Naive thymus-derived CD4-positive, alpha-beta T cell (primary cell): ENCODE measurements around the gene UBE3D. TPM values are rescaled to one million over a fixed set of nuclear protein-coding genes. Genes with fewer than 3 reads are reported as not detected.

Source experiments
- ATAC-seq: fragments of 150-1000 bp; cut with Tn5 transposase; 2 replicates; pipeline ENCODE4 v1.10.0; 2021; ENCODE audit warnings: mild to moderate bottlenecking, moderate library complexity
- CTCF ChIA-PET: fragments of 350-600 bp; sonication (Branson Sonifier 250); formaldehyde crosslinking; loops from one replicate; lab custom pipeline; 2021; ENCODE audit warnings: antibody characterized with exemption; lab: Charles Lee
- POLR2A ChIA-PET: fragments of 350-600 bp; sonication (Branson Sonifier 250); formaldehyde crosslinking; loops from one replicate; lab custom pipeline; 2021; ENCODE audit warnings: antibody characterized with exemption, inconsistent platforms; lab: Charles Lee
- DNase-seq, 9 donors: peaks; one replicate each; pipeline versions ENCODE4 v3.0.0 to v3.0.0-alpha.2; 2020 to 2022; ENCODE audit warnings: mixed read lengths in 1 of 9
- H3K27ac ChIP-seq: one replicate; pipeline ENCODE4 v1.7.0; 2013; ENCODE audit warnings: mild to moderate bottlenecking, low read depth, low read length, moderate library complexity
- H3K27me3 ChIP-seq, 2 donors: one replicate each; pipeline ENCODE4 v1.7.0; 2013; ENCODE audit warnings: low read length in 2 of 2, mild to moderate bottlenecking in 2 of 2, moderate library complexity in 2 of 2; ENCODE audit not compliant: control insufficient read depth in 2 of 2, insufficient read depth in 2 of 2
- H3K36me3 ChIP-seq, 3 experiments: 1 replicate in 2 of 3; 2 replicates in 1 of 3; pipeline ENCODE4 v1.7.0; 2013; ENCODE audit warnings: low read length in 3 of 3, mild to moderate bottlenecking in 3 of 3, moderate library complexity in 1 of 3; ENCODE audit not compliant: insufficient read depth in 3 of 3, control insufficient read depth in 2 of 3
- H3K4me1 ChIP-seq, 2 donors: one replicate each; pipeline ENCODE4 v1.7.0; 2013; ENCODE audit warnings: low read length in 2 of 2, mild to moderate bottlenecking in 2 of 2, moderate library complexity in 1 of 2; ENCODE audit not compliant: control insufficient read depth in 2 of 2, insufficient read depth in 2 of 2
- H3K4me3 ChIP-seq: 2 replicates; pipeline ENCODE4 v1.7.0; 2013; ENCODE audit warnings: mild to moderate bottlenecking, low read length
- H3K9me3 ChIP-seq, 3 experiments: 1 replicate in 2 of 3; 2 replicates in 1 of 3; pipeline ENCODE4 v1.7.0; 2013; ENCODE audit warnings: low read length in 3 of 3; ENCODE audit not compliant: control insufficient read depth in 2 of 3
- H3K27ac Mint-ChIP-seq, 9 donors: one replicate each; pipeline ENCODE4 v1.8.0; 2020 to 2022; ENCODE audit warnings: mixed read lengths in 9 of 9, mild to moderate bottlenecking in 8 of 9, moderate library complexity in 5 of 9, inconsistent platforms in 2 of 9
- H3K27me3 Mint-ChIP-seq, 5 donors: one replicate each; pipeline ENCODE4 v1.8.0; 2021 to 2022; ENCODE audit warnings: mixed read lengths in 5 of 5, mild to moderate bottlenecking in 1 of 5
- H3K36me3 Mint-ChIP-seq, 5 donors: one replicate each; pipeline ENCODE4 v1.8.0; 2020 to 2022; ENCODE audit warnings: mixed read lengths in 5 of 5, mild to moderate bottlenecking in 3 of 5, inconsistent platforms in 1 of 5
- H3K4me1 Mint-ChIP-seq, 7 donors: one replicate each; pipeline ENCODE4 v1.8.0; 2020 to 2022; ENCODE audit warnings: mixed read lengths in 7 of 7, mild to moderate bottlenecking in 3 of 7, inconsistent platforms in 1 of 7
- H3K4me3 Mint-ChIP-seq, 10 donors: one replicate each; pipeline ENCODE4 v1.8.0; 2020 to 2022; ENCODE audit warnings: mild to moderate bottlenecking in 10 of 10, mixed read lengths in 10 of 10, moderate library complexity in 6 of 10, inconsistent platforms in 2 of 10
- H3K9me3 Mint-ChIP-seq, 11 donors: one replicate each; pipeline ENCODE4 v1.8.0; 2020 to 2022; ENCODE audit warnings: mixed read lengths in 11 of 11, mild to moderate bottlenecking in 4 of 11, inconsistent platforms in 1 of 11, moderate library complexity in 1 of 11
- intact Hi-C, 2 donors: fragments of 100-400 bp; cut with micrococcal nuclease; formaldehyde crosslinking; loops; one replicate each; pipeline ENCODE4 v1.15.1; 2023
- polyA plus RNA-seq, 2 donors: library from polyadenylated mRNA; unstranded; fragments of 300-500 nt; fragmentation: Illumina TruSeq; gene quantifications; one replicate each; pipeline ENCODE4 v1.2.3, GENCODE V29; 2021
- total RNA-seq, 6 experiments: library from RNA in 5 of 6; stranded (reverse) in 5 of 6; gene quantifications; 1 replicate in 5 of 6; 2 replicates in 1 of 6; pipeline ENCODE4 v1.2.3 and lab custom pipeline; 2021 to 2026

Gene UBE3D
- total and polyA plus RNA-seq, 7 experiments from 2014 or later = 5.8 to 9.3 (median 7.4) TPM

DNA sequence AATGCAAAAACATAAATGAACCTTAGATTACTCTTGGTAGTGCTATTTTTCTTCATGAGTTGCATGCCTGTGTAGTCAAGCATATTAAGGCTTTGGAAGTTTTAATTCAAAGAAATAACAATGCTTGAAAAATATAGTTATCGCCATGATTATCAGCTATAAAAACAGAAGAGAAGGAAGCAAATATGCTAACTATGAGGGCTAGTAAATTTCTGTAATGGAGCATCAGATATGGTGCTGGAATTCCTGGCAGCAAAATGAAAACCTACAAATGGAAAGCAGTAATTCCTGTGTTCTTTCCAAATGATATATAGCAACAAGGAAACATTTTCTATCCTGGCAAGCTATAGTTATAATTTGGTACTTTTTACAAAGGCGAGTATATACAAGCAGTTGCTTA lies 31.6 kb upstream of the UBE3D start:
- POLR2A ChIA-PET = no interaction called here
- Histone ChIP-seq H3K36me3 (peaks cover 0 to 13% (median 4%) of the 10 kb centered on the region in 3 experiments), H3K4me3 (no peak overlapping the region), H3K27me3 (no peaks in the 10 kb centered on the region), H3K4me1 (no peaks in the 10 kb centered on the region), H3K9me3 (no peaks in the 10 kb centered on the region), H3K27ac (no peak overlapping the region)
- CTCF ChIA-PET = no interaction called here
- DNase-seq = no peak
- Mint-ChIP-seq H3K27ac (no peak overlapping the region), H3K4me3 (no peak overlapping the region), H3K9me3 (peaks cover 0 to 9% (median 0%) of the 10 kb centered on the region in 11 donors), H3K36me3 (peaks cover 5 to 40% (median 34%) of the 10 kb centered on the region in 5 donors), H3K27me3 (no peaks in the 10 kb centered on the region), H3K4me1 (peaks cover 0 to 29% (median 12%) of the 10 kb centered on the region in 7 donors)
- intact Hi-C loops = no loop called here
- ATAC-seq = no peak

DNA sequence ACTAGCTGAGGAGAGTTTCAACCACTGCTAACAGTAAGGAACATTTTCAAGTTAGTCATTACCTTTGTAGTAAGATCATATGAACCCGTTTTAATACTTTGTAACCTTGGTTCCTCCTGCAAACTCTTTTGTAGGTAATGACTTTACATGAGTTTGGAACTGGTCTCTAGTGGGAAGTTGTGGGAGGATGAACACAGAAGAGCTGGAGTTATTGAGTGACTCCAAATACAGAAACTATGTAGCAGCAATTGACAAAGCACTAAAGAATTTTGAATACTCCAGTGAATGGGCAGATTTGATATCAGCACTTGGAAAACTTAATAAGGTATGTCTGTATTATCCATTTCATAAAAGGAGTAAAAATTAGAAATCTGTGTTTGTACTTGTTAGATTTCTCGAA lies 31.1 kb upstream of the UBE3D start:
- Mint-ChIP-seq H3K4me1 (peaks cover 0 to 32% (median 12%) of the 10 kb centered on the region in 7 donors), H3K27me3 (no peaks in the 10 kb centered on the region), H3K36me3 (peaks cover under 1 to 36% (median 30%) of the 10 kb centered on the region in 5 donors), H3K9me3 (peaks cover 0 to 9% (median 0%) of the 10 kb centered on the region in 11 donors), H3K27ac (no peak overlapping the region), H3K4me3 (no peak overlapping the region)
- Histone ChIP-seq H3K9me3 (no peaks in the 10 kb centered on the region), H3K36me3 (peaks cover 0 to 9% (median under 1%) of the 10 kb centered on the region in 3 experiments), H3K27me3 (no peaks in the 10 kb centered on the region), H3K4me1 (no peaks in the 10 kb centered on the region), H3K27ac (no peak overlapping the region), H3K4me3 (no peak overlapping the region)
- POLR2A ChIA-PET = no interaction called here
- intact Hi-C loops = no loop called here
- CTCF ChIA-PET = no interaction called here
- ATAC-seq = no peak
- DNase-seq = no peak

DNA sequence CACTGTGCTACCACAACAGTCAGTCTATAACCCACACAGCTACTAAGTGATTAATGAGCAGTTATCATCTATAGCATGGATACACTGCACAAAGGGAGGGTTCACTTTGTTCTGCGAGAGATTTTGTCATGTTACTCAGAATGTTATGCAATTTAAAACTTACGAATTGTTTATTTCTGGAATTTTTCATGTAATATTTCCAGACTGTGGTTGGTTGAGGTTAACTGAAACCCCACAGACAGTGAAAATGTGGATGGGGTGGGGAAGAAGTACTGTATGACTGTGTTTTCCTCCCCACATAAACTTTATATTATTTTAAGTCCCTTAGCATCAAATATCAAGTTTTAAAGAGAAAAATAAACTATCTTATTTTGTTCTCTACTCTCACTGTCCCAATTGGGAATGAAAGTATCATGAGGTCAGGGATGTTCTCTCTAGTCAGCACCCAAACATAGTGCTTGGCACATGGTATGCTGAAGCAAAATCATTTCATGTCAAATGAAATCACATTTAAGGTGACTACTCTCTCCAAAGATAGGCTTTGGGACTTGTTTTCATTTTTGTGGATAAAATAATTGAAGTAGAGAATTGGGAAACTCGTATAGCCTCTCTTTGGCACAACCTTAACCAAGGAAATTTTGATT lies 27.2 kb upstream of the UBE3D start:
- ATAC-seq (no peak), DNase-seq (no peak)
- Mint-ChIP-seq H3K4me1 (peaks cover 2 to 44% (median 28%) of the 10 kb centered on the region in 7 donors), H3K27ac (no peak overlapping the region), H3K27me3 (no peaks in the 10 kb centered on the region), H3K4me3 (peak overlapping the region in 1 of 10 donors; percentile 47), H3K36me3 (peaks cover 6 to 25% (median 20%) of the 10 kb centered on the region in 5 donors), H3K9me3 (peaks cover 0 to 9% (median 0%) of the 10 kb centered on the region in 11 donors)
- H3K4me1 ChIP-seq = no peaks in the 10 kb centered on the region
- H3K4me3 ChIP-seq = no peak overlapping the region
- CTCF ChIA-PET = no interaction called here
- H3K27ac ChIP-seq = no peak overlapping the region
- POLR2A ChIA-PET = no interaction called here
- peaks cover 0 to under 1% (median 0%) of the 10 kb centered on the region in 3 experiments for H3K36me3 ChIP-seq
- H3K27me3 ChIP-seq = no peaks in the 10 kb centered on the region
- intact Hi-C loops = no loop called here
- no peaks in the 10 kb centered on the region for H3K9me3 ChIP-seq

DNA sequence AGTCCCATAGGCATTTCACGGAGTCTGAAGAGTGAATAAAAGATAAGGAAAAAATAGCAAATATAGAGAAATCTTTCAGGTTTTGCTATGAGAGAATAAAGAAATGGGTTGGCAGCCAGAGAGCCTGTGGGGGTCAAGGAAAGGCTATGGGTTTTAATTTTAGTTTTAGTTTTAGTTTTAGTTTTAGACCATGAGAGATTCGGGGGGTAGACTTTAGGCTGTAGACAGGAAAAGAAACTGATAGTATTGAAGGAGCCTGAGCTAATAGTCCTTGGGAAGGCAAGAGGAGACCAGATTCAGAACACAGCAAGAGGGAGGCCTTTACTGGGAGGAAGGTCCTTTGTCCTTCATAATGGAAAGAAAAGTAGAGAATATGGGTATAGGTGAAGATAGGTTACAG lies 21.1 kb upstream of the UBE3D start:
- Histone ChIP-seq H3K9me3 (no peaks in the 10 kb centered on the region), H3K27me3 (no peaks in the 10 kb centered on the region), H3K4me1 (no peaks in the 10 kb centered on the region), H3K4me3 (no peak overlapping the region), H3K36me3 (no peaks in the 10 kb centered on the region), H3K27ac (no peak overlapping the region)
- Mint-ChIP-seq H3K4me1 (peaks cover 13 to 50% (median 43%) of the 10 kb centered on the region in 7 donors), H3K36me3 (peaks cover 11 to 43% (median 18%) of the 10 kb centered on the region in 5 donors), H3K27ac (peak overlapping the region in 3 of 9 donors; percentile 6 to 41 (median 20)), H3K4me3 (peak overlapping the region in 1 of 10 donors; percentile 35), H3K27me3 (no peaks in the 10 kb centered on the region), H3K9me3 (peaks cover 0 to 13% (median 0%) of the 10 kb centered on the region in 11 donors)
- intact Hi-C loops = no loop called here
- POLR2A ChIA-PET = no interaction called here
- ATAC-seq (peak; percentile 32), DNase-seq (no peak)
- CTCF ChIA-PET = no interaction called here

DNA sequence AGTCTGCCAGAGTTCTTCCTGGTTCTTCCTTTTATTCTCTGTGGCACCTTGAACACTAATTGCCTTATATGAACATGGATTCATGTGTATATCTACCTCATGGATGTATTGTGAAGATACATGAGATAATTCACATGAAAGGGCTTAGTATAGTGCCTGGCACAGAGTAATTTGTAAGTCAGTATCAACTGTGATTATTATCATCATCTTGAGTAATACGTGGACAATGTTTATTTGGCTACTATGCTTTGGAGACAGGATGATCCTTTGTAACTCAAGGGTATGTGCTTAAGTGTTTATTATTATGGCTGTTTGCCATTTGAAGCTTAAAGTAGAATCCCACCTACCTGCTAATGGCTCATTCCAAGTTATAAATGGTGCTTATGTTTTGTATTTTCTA lies 17.8 kb upstream of the UBE3D start:
- Mint-ChIP-seq H3K27me3 (no peaks in the 10 kb centered on the region), H3K4me3 (no peak overlapping the region), H3K36me3 (peaks cover 8 to 38% (median 16%) of the 10 kb centered on the region in 5 donors), H3K9me3 (peaks cover 0 to 13% (median 0%) of the 10 kb centered on the region in 11 donors), H3K4me1 (peaks cover 16 to 61% (median 56%) of the 10 kb centered on the region in 7 donors), H3K27ac (no peak overlapping the region)
- no peaks in the 10 kb centered on the region for H3K36me3 ChIP-seq
- ChIA-PET POLR2A (interaction anchor here (1.0 kb wide), 1 partner anchor 114 kb away, joined by 5 read pairs; no protein-coding TSS in a partner anchor), CTCF (no interaction called here)
- no peaks in the 10 kb centered on the region for H3K27me3 ChIP-seq
- H3K27ac ChIP-seq = no peak overlapping the region
- no peak for DNase-seq
- intact Hi-C loops = no loop called here
- no peak overlapping the region for H3K4me3 ChIP-seq
- no peaks in the 10 kb centered on the region for H3K9me3 ChIP-seq
- H3K4me1 ChIP-seq = peaks cover 0 to under 1% of the 10 kb centered on the region in 2 donors
- no peak for ATAC-seq

DNA sequence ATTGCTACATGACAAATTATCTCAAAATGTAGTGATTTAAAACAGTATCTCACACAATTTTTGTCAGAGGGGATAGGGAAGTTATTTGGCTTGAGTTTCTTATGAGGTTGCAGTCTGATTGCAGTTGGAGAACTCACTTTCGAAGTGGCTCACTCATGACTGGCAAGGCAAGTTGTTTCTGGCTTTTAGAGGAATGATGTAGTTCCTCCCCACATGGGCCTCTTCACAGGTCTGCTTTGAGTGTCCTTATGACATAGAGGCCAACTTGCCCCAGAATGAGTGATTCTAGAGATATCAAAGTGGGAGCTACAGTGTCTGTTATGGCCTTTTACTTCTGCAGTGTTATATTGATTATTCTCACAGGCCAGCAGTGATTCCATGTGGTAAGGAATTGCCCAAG lies 8.0 kb upstream of the UBE3D start:
- Histone ChIP-seq H3K9me3 (no peaks in the 10 kb centered on the region), H3K27ac (no peak overlapping the region), H3K36me3 (no peaks in the 10 kb centered on the region), H3K4me1 (peaks cover 6 to 10% of the 10 kb centered on the region in 2 donors), H3K4me3 (no peak overlapping the region), H3K27me3 (no peaks in the 10 kb centered on the region)
- Mint-ChIP-seq H3K27me3 (no peaks in the 10 kb centered on the region), H3K4me3 (no peak overlapping the region), H3K27ac (no peak overlapping the region), H3K36me3 (peaks cover 0 to 27% (median 5%) of the 10 kb centered on the region in 5 donors), H3K9me3 (no peaks in the 10 kb centered on the region), H3K4me1 (peaks cover 12 to 64% (median 36%) of the 10 kb centered on the region in 7 donors)
- DNase-seq (no peak), ATAC-seq (no peak)
- intact Hi-C loops = no loop called here
- CTCF ChIA-PET = no interaction called here
- POLR2A ChIA-PET = no interaction called here

DNA sequence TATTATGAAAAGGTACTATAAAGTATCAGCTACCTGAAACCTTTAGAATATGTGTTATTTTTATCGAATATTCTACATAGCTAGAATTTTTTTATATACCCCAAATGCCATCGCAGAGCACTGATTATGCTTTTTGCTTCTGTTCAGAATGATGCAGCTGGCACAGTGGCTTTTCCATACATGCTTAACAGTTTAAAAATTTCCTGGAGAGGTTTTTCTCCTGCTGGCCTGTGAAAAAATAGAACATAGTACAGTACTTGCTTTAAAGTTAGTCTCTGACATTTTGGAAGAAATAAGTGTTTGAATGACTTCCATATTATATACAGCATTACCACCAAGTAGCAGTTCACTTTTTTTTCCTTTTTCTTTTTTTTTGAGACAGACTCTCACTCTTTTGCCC lies 7.1 kb upstream of the UBE3D start:
- intact Hi-C loops = no loop called here
- Mint-ChIP-seq H3K4me1 (peaks cover 19 to 64% (median 33%) of the 10 kb centered on the region in 7 donors), H3K9me3 (no peaks in the 10 kb centered on the region), H3K4me3 (no peak overlapping the region), H3K27me3 (no peaks in the 10 kb centered on the region), H3K27ac (no peak overlapping the region), H3K36me3 (peaks cover 0 to 27% (median 5%) of the 10 kb centered on the region in 5 donors)
- Histone ChIP-seq H3K4me1 (peaks cover 11% of the 10 kb centered on the region in 2 donors), H3K27me3 (no peaks in the 10 kb centered on the region), H3K9me3 (no peaks in the 10 kb centered on the region), H3K27ac (no peak overlapping the region), H3K4me3 (no peak overlapping the region), H3K36me3 (no peaks in the 10 kb centered on the region)
- ChIA-PET POLR2A (no interaction called here), CTCF (no interaction called here)
- DNase-seq = no peak
- ATAC-seq = no peak
